Measurements from ENCODE around the gene POLR1C. TPM values are rescaled to one million over a fixed set of nuclear protein-coding genes. Genes with fewer than 3 reads are reported as not detected.
"Not testable (repeated sequence)": the region's sequence is repeated elsewhere in the genome, so short reads cannot be mapped to it uniquely, and the experiment has no call there.

POLR1C gene
- total RNA-seq (20.7 and 28.6 TPM in 2 replicates), polyA plus RNA-seq (27.9 and 38.8 TPM in 2 replicates)

GRCh38 chr6:43516697-43517504 lies at the start of gene POLR1C, which contains the start of gene YIPF3:
Gene POLR1C, plus strand, starts transcription at chr6:43517089. Its CDS starts 21 bp downstream, at chr6:43517110.
Gene YIPF3, minus strand, starts transcription at chr6:43516926. Its CDS starts 119 bp downstream, at chr6:43516807.
- Histone ChIP-seq H3K9me3 (ENCODE audit: low read depth) (no peaks in the 10 kb centered on the region), H3K27ac (peak within 1 kb of the TSS; percentile 91), H3K27me3 (no peaks in the 10 kb centered on the region), H3K4me3 (peak within 1 kb of the TSS; percentile 86), H3K36me3 (peaks cover 51% of the 10 kb centered on the region), H3K4me1 (ENCODE audit: low read depth) (peaks cover 9% of the 10 kb centered on the region)
- TF ChIP-seq CTCF (IDR thresholded peaks at IDR 0.05; ENCODE audit: low read depth, low read length), result no peak
- DNase-seq (ENCODE audit: low read depth in 1 of 2, low spot score in 1 of 2), result peak; percentile 98 to 99

GRCh38 chr6:43467265-43467664 lies 49.6 kb upstream of the POLR1C start:
- H3K4me3 ChIP-seq; DNase-seq (ENCODE audit: low read depth in 1 of 2, low spot score in 1 of 2): not testable (repeated sequence)

GRCh38 chr6:43467752-43468151 lies 49.1 kb upstream of the POLR1C start:
- no peak for DNase-seq (ENCODE audit: low read depth in 1 of 2, low spot score in 1 of 2)

More at GRCh38 chr6:43467265-43467664, 49.6 kb upstream of the POLR1C start:
- not testable (repeated sequence) for H3K27ac ChIP-seq; H3K36me3 ChIP-seq; H3K9me3 ChIP-seq (ENCODE audit: low read depth); H3K4me1 ChIP-seq (ENCODE audit: low read depth); H3K27me3 ChIP-seq

GRCh38 chr6:43468240-43468639 lies 48.6 kb upstream of the POLR1C start:
- Histone ChIP-seq H3K27ac (no peak overlapping the region), H3K4me3 (no peak overlapping the region), H3K27me3 (peaks cover under 1% of the 10 kb centered on the region), H3K9me3 (ENCODE audit: low read depth) (no peaks in the 10 kb centered on the region), H3K36me3 (no peaks in the 10 kb centered on the region), H3K4me1 (ENCODE audit: low read depth) (no peaks in the 10 kb centered on the region)
- no peak for DNase-seq (ENCODE audit: low read depth in 1 of 2, low spot score in 1 of 2)
- TF ChIP-seq CTCF (IDR thresholded peaks at IDR 0.05; ENCODE audit: low read depth, low read length), result no peak

More at GRCh38 chr6:43467752-43468151, 49.1 kb upstream of the POLR1C start:
- no peaks in the 10 kb centered on the region for H3K36me3 ChIP-seq
- H3K27me3 ChIP-seq, result peaks cover 3% of the 10 kb centered on the region
- H3K4me1 ChIP-seq (ENCODE audit: low read depth), result no peaks in the 10 kb centered on the region
- H3K4me3 ChIP-seq, result no peak overlapping the region
- H3K27ac ChIP-seq, result no peak overlapping the region
- TF ChIP-seq CTCF (IDR thresholded peaks at IDR 0.05; ENCODE audit: low read depth, low read length), result no peak
- no peaks in the 10 kb centered on the region for H3K9me3 ChIP-seq (ENCODE audit: low read depth)

GRCh38 chr6:43468748-43469681 lies 47.9 kb upstream of the POLR1C start:
- H3K9me3 ChIP-seq (ENCODE audit: low read depth), result no peaks in the 10 kb centered on the region
- H3K4me3 ChIP-seq, result no peak overlapping the region
- no peak overlapping the region for H3K27ac ChIP-seq
- no peak for TF ChIP-seq CTCF (IDR thresholded peaks at IDR 0.05; ENCODE audit: low read depth, low read length)
- DNase-seq (ENCODE audit: low read depth in 1 of 2, low spot score in 1 of 2), result no peak
- H3K4me1 ChIP-seq (ENCODE audit: low read depth), result no peaks in the 10 kb centered on the region
- H3K27me3 ChIP-seq, result no peaks in the 10 kb centered on the region
- H3K36me3 ChIP-seq, result no peaks in the 10 kb centered on the region
